ENCODE results near the gene AMBRA1. TPM values are rescaled to one million over a fixed set of nuclear protein-coding genes. Genes with fewer than 3 reads are reported as not detected.

AMBRA1 gene
- polyA plus RNA-seq, 1 of the 3 experiments (the other 2 are of a cell fraction): 10.4 TPM

DNA sequence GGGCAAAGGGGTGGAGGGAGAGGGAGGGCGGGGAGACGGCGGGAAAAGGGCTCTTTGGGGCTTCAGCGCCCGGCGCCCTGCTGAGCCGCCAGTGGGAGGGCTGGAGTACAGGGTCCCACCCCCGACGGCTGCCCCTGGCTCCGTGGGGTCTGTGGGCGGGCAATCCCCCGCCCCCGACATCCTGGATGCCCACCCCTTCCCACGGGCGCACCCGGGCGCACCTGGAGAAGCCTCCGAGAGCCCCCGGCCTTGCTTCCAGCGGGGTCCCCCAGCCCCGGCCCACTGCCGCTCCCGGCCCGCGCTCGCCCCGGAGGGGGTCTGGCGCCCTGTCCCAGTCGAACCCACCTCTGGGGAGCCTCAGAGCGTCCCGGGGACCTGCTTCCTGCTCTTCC is 202.6 kb downstream of the AMBRA1 start:
- peaks cover 15% of the 10 kb centered on the region for H3K27me3 ChIP-seq (ENCODE audit: insufficient read depth)
- H3K79me2 ChIP-seq (ENCODE audit: insufficient read depth): no peaks in the 10 kb centered on the region
- WGBS (ENCODE audit: low lambda C conversion rate): 6% methylated on average over 9 of the region's 31 CpGs
- peak overlapping the region; percentile 35 to 52; a peak in 2 of 4 replicates for H3K4me3 ChIP-seq (ENCODE audit: low read depth in 2 of 2, low read length in 1 of 2)
- no peaks in the 10 kb centered on the region for H3K9me2 ChIP-seq
- no peak overlapping the region for H3K27ac ChIP-seq (ENCODE audit: low read depth in 2 of 2, low read length in 1 of 2)
- no peak overlapping the region; the same call in 1 of the 2 replicates for H3K4me2 ChIP-seq
- no peak overlapping the region for H2AFZ ChIP-seq (ENCODE audit: low read depth)
- TF ChIP-seq GATA2 (CRISPR knock-in tag; IDR thresholded peaks at IDR 0.05) (no peak), GABPA (IDR thresholded peaks at IDR 0.05; ENCODE audit: low read depth) (no peak), MEF2A (IDR thresholded peaks at IDR 0.05; ENCODE audit: borderline replicate concordance, low read depth) (no peak), CHD2 (IDR thresholded peaks at IDR 0.05; ENCODE audit: low read length, partially characterized antibody) (no peak), NRF1 (IDR thresholded peaks at IDR 0.05; ENCODE audit: low read depth, low read length) (no peak)
- H3K9me3 ChIP-seq: no peaks in the 10 kb centered on the region
- ChIA-PET CTCF (interaction anchor here (0.9 to 7.6 kb wide), 35 partner anchors 8 to 223 kb away, joined by 3 to 204 read pairs (median 5); partner anchors contain the start of genes AMBRA1, DGKZ and MDK), POLR2A (no interaction called here)
- H4K20me1 ChIP-seq (ENCODE audit: insufficient read depth): peaks cover 18% of the 10 kb centered on the region
- H3F3A ChIP-seq (replicated peaks; ENCODE audit: insufficient read depth): peaks cover 17% of the 10 kb centered on the region
- H3K4me1 ChIP-seq (ENCODE audit: control insufficient read depth in 1 of 2, insufficient read depth in 2 of 2, low read depth in 1 of 2, low read length in 1 of 2): peaks cover 0 to 27% of the 10 kb centered on the region in 2 experiments; a peak in 2 of 4 replicates
- no peaks in the 10 kb centered on the region for H3K36me3 ChIP-seq (replicated peaks in 1 of 2; ENCODE audit: control insufficient read depth in 1 of 2, insufficient read depth in 2 of 2, low read length in 1 of 2)
- DNase-seq: peak; percentile 65
- H3K9ac ChIP-seq: no peak overlapping the region

- H3K27ac ChIP-seq (ENCODE audit: low read depth in 2 of 2, low read length in 1 of 2): no peak overlapping the region
- no peaks in the 10 kb centered on the region for H3K9me3 ChIP-seq
- peaks cover 0 to 27% of the 10 kb centered on the region in 2 experiments; a peak in 2 of 4 replicates for H3K4me1 ChIP-seq (ENCODE audit: control insufficient read depth in 1 of 2, insufficient read depth in 2 of 2, low read depth in 1 of 2, low read length in 1 of 2)
- POLR2A ChIA-PET: no interaction called here
- H3K27me3 ChIP-seq (ENCODE audit: insufficient read depth): peaks cover 15% of the 10 kb centered on the region
- TF ChIP-seq EZH2phosphoT487 (IDR thresholded peaks at IDR 0.05; ENCODE audit: borderline replicate concordance, low read depth) (0 out of 2 replicates have a peak, but pooled peaks have one; percentile 34), CHD2 (IDR thresholded peaks at IDR 0.05; ENCODE audit: low read length, partially characterized antibody) (no peak), TAF1 (IDR thresholded peaks at IDR 0.05; ENCODE audit: borderline replicate concordance, low read depth, low read length) (no peak), NFIC (IDR thresholded peaks at IDR 0.05; ENCODE audit: borderline replicate concordance) (no peak), EP300 (IDR thresholded peaks at IDR 0.05; ENCODE audit: borderline replicate concordance in 1 of 2, low read depth in 1 of 2, low read length in 1 of 2) (no peak)
- H3K79me2 ChIP-seq (ENCODE audit: insufficient read depth): no peaks in the 10 kb centered on the region
- H3F3A ChIP-seq (replicated peaks; ENCODE audit: insufficient read depth): peaks cover 17% of the 10 kb centered on the region
- H3K9ac ChIP-seq: no peak overlapping the region
- peak; percentile 56 for DNase-seq
- peak overlapping the region in 1 of 2 experiments; percentile 53; a peak in 2 of 4 replicates for H3K4me3 ChIP-seq (ENCODE audit: low read depth in 2 of 2, low read length in 1 of 2)
- H3K4me2 ChIP-seq: peak overlapping the region; percentile 88
- WGBS (ENCODE audit: low lambda C conversion rate): 15% methylated on average over 37 of the region's 49 CpGs
- no peak overlapping the region for H2AFZ ChIP-seq (ENCODE audit: low read depth)
- peaks cover 18% of the 10 kb centered on the region for H4K20me1 ChIP-seq (ENCODE audit: insufficient read depth)
- CTCF ChIA-PET: interaction anchor here (0.5 to 7.6 kb wide), 48 partner anchors 7 to 425 kb away, joined by 3 to 204 read pairs (median 6); partner anchors contain the start of genes DGKZ and MDK
- H3K9me2 ChIP-seq: no peaks in the 10 kb centered on the region
- no peaks in the 10 kb centered on the region for H3K36me3 ChIP-seq (replicated peaks in 1 of 2; ENCODE audit: control insufficient read depth in 1 of 2, insufficient read depth in 2 of 2, low read length in 1 of 2)
These were observed 203.3 kb downstream of the AMBRA1 start for GRCh38 chr11:46390331-46391171.
